Cardiac muscle cell (in vitro differentiated cells and primary cell): Measurements from ENCODE around the gene ITGA1. TPM values are rescaled to one million over a fixed set of nuclear protein-coding genes. Genes with fewer than 3 reads are reported as not detected.
A peak's percentile ranks its signal among the peaks of the same experiment; 100 is the strongest.

ENCODE experiments used
- DNase-seq, 2 donors: peaks; one replicate each; pipeline versions ENCODE4 v3.0.0 to v3.0.0-alpha.2; 2010 to 2017; ENCODE audit warnings: low read depth in 1 of 2, low spot score in 1 of 2
- H3K27ac ChIP-seq: fragments of 200-600 bp; sonication (generic); 2 replicates; pipeline ENCODE4 v1.5.1; 2016
- H3K27me3 ChIP-seq: fragments of 200-600 bp; sonication (generic); 2 replicates; pipeline ENCODE4 v1.6.0; 2016; ENCODE audit warnings: control low read depth
- H3K36me3 ChIP-seq: fragments of 200-600 bp; sonication (generic); 2 replicates; pipeline ENCODE4 v1.5.1; 2016; ENCODE audit warnings: control low read depth
- H3K4me1 ChIP-seq: fragments of 200-600 bp; sonication (generic); 2 replicates; pipeline ENCODE4 v1.8.1; 2017; ENCODE audit warnings: low read depth, mild to moderate bottlenecking, mixed run types
- H3K4me3 ChIP-seq: fragments of 200-600 bp; sonication (generic); 2 replicates; pipeline ENCODE4 v1.5.1; 2016; ENCODE audit warnings: mild to moderate bottlenecking
- H3K9me3 ChIP-seq: fragments of 200-600 bp; sonication (generic); 2 replicates; pipeline ENCODE4 v1.5.1; 2017; ENCODE audit warnings: low read depth, mild to moderate bottlenecking, control low read depth
- polyA plus RNA-seq: library from polyadenylated mRNA; unstranded; fragments of >200 nt; fragmentation: Nextera tagmentation; extraction: Ambion mirVana; gene quantifications from 2 replicates; pipeline ENCODE4 v1.2.1, GENCODE V29; 2016
- total RNA-seq: library from RNA; depleted of rRNA; stranded (reverse); fragments of >200 nt; gene quantifications from 2 replicates; pipeline ENCODE4 v1.2.3, GENCODE V29; 2016
- TF ChIP-seq, protein P1 (sequence below): IDR thresholded peaks from 2 replicates; pipeline ENCODE4 v1.5.1; 2012; ENCODE audit warnings: low read depth, mild to moderate bottlenecking, low read length

Gene ITGA1
- 2.9 and 6.8 TPM in 2 replicates for total RNA-seq
- polyA plus RNA-seq: 2.1 and 7.3 TPM in 2 replicates

DNA sequence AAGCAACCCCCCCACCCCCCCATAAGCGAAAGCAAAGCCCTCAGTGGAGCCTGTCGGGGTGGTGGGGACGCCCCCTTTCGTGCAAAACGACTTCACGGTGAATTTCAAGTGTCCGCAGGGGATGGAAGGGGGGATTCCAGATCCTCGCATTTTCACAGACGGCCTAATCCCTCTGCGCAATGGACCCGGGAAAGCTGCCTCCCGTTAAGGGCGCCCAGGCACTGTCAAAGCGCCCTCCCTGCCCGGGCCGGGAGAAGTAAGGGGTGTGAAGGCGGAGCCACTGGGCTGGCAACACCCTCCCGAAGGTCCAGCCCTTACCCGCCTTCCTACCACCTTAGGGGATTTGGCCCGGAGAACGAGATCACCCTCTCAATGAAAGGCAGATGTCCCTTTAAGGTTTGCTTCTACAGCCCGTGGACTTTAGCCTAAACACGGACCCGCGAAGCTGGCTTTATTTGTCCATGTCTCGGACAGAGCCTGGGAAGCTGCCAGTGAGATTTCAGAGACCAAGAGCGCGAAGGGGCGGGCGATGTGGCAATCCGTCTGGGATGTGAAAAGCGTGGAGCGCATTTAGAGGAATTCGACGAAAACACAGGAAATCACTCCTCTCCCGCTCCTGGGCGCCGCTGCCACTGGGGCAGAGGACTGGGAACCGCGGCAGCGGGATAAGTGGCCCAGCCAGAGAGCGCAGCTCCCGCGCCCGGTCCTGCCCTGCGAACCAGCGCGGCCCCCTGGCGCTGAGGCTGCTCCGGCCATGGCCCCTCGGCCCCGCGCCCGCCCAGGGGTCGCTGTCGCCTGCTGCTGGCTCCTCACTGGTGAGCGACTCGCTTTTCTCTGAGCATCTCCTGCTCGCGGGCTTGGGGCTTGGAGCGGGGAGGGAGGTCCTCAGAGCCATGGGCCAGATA is at the start of gene ITGA1, which contains the start of gene PELO:
TSS of gene ITGA1 (plus strand) at position 317 of the 905 bp plus-strand sequence. CDS start at position 755, 438 bp downstream.
TSS of gene PELO (plus strand) at position 317 of the 905 bp plus-strand sequence. CDS start 12,479 bp downstream, outside the sequence.
- no peaks in the 10 kb centered on the region for H3K36me3 ChIP-seq
- H3K27me3 ChIP-seq: no peaks in the 10 kb centered on the region
- H3K9me3 ChIP-seq: no peaks in the 10 kb centered on the region
- H3K4me1 ChIP-seq: no peaks in the 10 kb centered on the region
- DNase-seq: peak; percentile 81 to 93
- peak within 1 kb of the TSS; percentile 43 for H3K4me3 ChIP-seq
- TF ChIP-seq, protein P1, sequence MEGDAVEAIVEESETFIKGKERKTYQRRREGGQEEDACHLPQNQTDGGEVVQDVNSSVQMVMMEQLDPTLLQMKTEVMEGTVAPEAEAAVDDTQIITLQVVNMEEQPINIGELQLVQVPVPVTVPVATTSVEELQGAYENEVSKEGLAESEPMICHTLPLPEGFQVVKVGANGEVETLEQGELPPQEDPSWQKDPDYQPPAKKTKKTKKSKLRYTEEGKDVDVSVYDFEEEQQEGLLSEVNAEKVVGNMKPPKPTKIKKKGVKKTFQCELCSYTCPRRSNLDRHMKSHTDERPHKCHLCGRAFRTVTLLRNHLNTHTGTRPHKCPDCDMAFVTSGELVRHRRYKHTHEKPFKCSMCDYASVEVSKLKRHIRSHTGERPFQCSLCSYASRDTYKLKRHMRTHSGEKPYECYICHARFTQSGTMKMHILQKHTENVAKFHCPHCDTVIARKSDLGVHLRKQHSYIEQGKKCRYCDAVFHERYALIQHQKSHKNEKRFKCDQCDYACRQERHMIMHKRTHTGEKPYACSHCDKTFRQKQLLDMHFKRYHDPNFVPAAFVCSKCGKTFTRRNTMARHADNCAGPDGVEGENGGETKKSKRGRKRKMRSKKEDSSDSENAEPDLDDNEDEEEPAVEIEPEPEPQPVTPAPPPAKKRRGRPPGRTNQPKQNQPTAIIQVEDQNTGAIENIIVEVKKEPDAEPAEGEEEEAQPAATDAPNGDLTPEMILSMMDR: peak; percentile 45
- H3K27ac ChIP-seq: no peak within 1 kb of the TSS

DNA sequence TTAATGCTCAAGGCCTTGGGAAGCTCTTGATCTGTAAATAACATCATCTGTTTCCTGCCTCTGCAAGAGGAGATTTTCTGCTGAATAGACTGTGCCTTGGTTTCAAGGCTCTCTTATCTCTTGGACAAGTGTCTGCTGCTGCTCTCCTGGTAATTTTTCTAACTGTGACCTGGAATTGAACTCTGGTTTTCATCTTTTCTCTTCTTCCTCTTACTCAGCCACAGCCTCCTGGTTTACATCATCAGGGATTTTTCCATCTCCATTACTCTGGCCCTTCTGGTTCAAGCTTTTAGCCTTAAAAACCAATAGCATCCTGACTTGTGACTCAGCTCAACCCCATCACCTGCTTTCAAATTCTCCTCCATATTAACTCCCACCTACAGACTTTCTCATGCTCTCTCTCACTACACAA is 49.6 kb upstream of the ITGA1 start:
- Histone ChIP-seq H3K27ac (peak overlapping the region; percentile 5), H3K9me3 (no peaks in the 10 kb centered on the region), H3K27me3 (no peaks in the 10 kb centered on the region), H3K4me1 (peaks cover 10% of the 10 kb centered on the region), H3K4me3 (no peak overlapping the region), H3K36me3 (no peaks in the 10 kb centered on the region)
- TF ChIP-seq, protein P1: no peak
- DNase-seq: peak; percentile 32 to 57

DNA sequence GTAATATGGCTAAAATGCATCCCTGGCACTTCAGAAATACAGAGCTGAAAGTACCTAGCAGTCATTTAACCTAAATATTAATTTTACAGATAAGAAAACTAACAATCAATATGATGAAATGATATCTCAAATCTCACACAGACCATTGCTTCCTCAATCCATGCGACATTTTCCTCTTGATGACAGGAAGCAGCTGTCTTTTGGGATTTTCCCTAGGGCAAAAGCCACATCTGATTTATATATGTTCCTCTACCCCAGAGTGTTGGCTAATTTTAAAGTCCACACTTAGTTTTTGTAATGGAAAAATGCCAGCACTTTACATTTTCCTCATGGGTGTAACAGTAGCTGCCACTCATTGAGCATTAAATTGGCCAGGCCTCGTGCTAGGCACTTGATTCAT is 47.7 kb upstream of the ITGA1 start:
- no peak for DNase-seq
- Histone ChIP-seq H3K9me3 (no peaks in the 10 kb centered on the region), H3K27me3 (no peaks in the 10 kb centered on the region), H3K4me1 (peaks cover 10% of the 10 kb centered on the region), H3K4me3 (no peak overlapping the region), H3K27ac (no peak overlapping the region), H3K36me3 (no peaks in the 10 kb centered on the region)
- TF ChIP-seq, protein P1: no peak

DNA sequence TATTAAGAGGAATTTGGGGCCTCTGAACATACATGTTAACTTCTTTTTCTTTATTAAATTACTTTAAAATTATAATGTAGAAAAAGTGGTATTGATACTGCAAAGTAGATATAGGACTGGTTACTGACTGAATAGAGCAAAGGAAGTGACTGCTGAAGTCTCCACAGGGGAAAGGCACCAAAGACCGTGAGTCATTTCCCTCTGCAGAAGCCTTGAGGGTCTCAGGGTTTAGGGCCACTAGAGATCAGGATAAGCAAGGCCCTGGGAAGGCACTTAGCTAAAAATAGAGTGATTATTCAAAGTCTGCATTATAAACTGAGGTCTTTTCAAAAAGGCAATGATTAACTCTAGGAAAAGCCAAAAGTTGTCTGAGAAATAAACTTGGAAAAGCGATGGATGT is 44.7 kb upstream of the ITGA1 start:
- H3K36me3 ChIP-seq: no peaks in the 10 kb centered on the region
- no peak overlapping the region for H3K27ac ChIP-seq
- DNase-seq: no peak
- TF ChIP-seq, protein P1: no peak
- H3K27me3 ChIP-seq: no peaks in the 10 kb centered on the region
- no peak overlapping the region for H3K4me3 ChIP-seq
- peaks cover 7% of the 10 kb centered on the region for H3K4me1 ChIP-seq
- no peaks in the 10 kb centered on the region for H3K9me3 ChIP-seq

DNA sequence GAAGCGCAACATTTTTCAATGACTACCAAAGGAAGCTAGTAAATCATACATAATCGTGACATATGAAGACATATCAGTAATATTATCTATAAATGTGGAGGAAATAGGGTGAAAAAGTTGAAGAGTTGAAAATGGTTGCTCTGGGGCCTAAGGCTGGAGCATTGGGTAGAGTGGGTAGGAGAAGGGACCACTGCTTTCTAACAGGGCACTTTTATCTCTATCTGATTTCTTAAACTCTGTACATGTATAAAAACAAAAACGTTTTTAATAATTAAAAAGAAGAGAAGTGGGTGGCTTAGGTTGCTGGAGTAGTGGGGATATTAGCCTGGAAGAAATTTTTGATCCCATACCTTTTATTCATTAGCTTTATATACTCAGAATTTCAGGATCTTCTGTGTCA is 44.2 kb upstream of the ITGA1 start:
- H3K9me3 ChIP-seq: no peaks in the 10 kb centered on the region
- no peak overlapping the region for H3K4me3 ChIP-seq
- no peaks in the 10 kb centered on the region for H3K27me3 ChIP-seq
- DNase-seq: no peak
- TF ChIP-seq, protein P1: no peak
- peaks cover 1% of the 10 kb centered on the region for H3K4me1 ChIP-seq
- H3K36me3 ChIP-seq: no peaks in the 10 kb centered on the region
- no peak overlapping the region for H3K27ac ChIP-seq
